Neural progenitor cell (in vitro differentiated cells): ENCODE data around the gene ANO10. TPM values are rescaled to one million over a fixed set of nuclear protein-coding genes. Genes with fewer than 3 reads are reported as not detected.

Source experiments
- DNase-seq: peaks from one replicate; pipeline ENCODE4 v3.0.0-alpha.2; 2016; ENCODE audit warnings: low spot score
- H2AFZ ChIP-seq: fragments of 200-600 bp; sonication (generic); replicated peaks from 2 replicates; pipeline ENCODE4 v1.6.1; 2016; ENCODE audit warnings: antibody characterized with exemption
- H3F3A ChIP-seq: fragments of 200-600 bp; sonication (generic); 2 replicates; pipeline ENCODE4 v1.6.1; 2016; ENCODE audit warnings: antibody characterized with exemption, low read depth
- H3K27ac ChIP-seq: fragments of 200-600 bp; sonication (generic); 2 replicates; pipeline ENCODE4 v1.5.1; 2016; ENCODE audit warnings: mild to moderate bottlenecking
- H3K27me3 ChIP-seq: fragments of 200-600 bp; sonication (generic); 2 replicates; pipeline ENCODE4 v1.6.1; 2016; ENCODE audit warnings: mild to moderate bottlenecking, moderate library complexity
- H3K36me3 ChIP-seq: fragments of 200-600 bp; sonication (generic); 2 replicates; pipeline ENCODE4 v1.5.1; 2016
- H3K4me1 ChIP-seq: fragments of 200-600 bp; sonication (generic); 2 replicates; pipeline ENCODE4 v1.6.1; 2016; ENCODE audit warnings: mixed run types
- H3K4me2 ChIP-seq: fragments of 200-600 bp; sonication (generic); 2 replicates; pipeline ENCODE4 v1.6.1; 2016
- H3K4me3 ChIP-seq: fragments of 200-600 bp; sonication (generic); 2 replicates; pipeline ENCODE4 v1.5.1; 2016
- H3K79me2 ChIP-seq: fragments of 200-600 bp; sonication (generic); 2 replicates; pipeline ENCODE4 v1.6.1; 2016; ENCODE audit warnings: low read depth
- H3K9ac ChIP-seq: fragments of 200-600 bp; sonication (generic); 2 replicates; pipeline ENCODE4 v1.6.1; 2016
- H3K9me3 ChIP-seq: fragments of 200-600 bp; sonication (generic); 2 replicates; pipeline ENCODE4 v1.5.1; 2016; ENCODE audit warnings: low read depth
- H4K20me1 ChIP-seq: fragments of 200-600 bp; sonication (generic); 2 replicates; pipeline ENCODE4 v1.6.1; 2016; ENCODE audit warnings: low read depth
- H3K27ac Mint-ChIP-seq: 3 replicates; pipeline ENCODE4 v1.8.0; 2021; ENCODE audit warnings: mixed read lengths
- H3K27me3 Mint-ChIP-seq: 2 replicates; pipeline ENCODE4 v1.8.0; 2022; ENCODE audit warnings: low read depth, mild to moderate bottlenecking, inconsistent platforms, moderate library complexity, mixed read lengths; ENCODE audit not compliant: insufficient read depth
- H3K36me3 Mint-ChIP-seq: 3 replicates; pipeline ENCODE4 v1.8.0; 2021; ENCODE audit warnings: mixed read lengths
- H3K4me1 Mint-ChIP-seq: 3 replicates; pipeline ENCODE4 v1.8.0; 2021; ENCODE audit warnings: mixed read lengths
- H3K4me3 Mint-ChIP-seq: 3 replicates; pipeline ENCODE4 v1.8.0; 2021; ENCODE audit warnings: mild to moderate bottlenecking, moderate library complexity, mixed read lengths
- H3K9me3 Mint-ChIP-seq: 3 replicates; pipeline ENCODE4 v1.8.0; 2020; ENCODE audit warnings: mixed read lengths
- EZH2 ChIP-seq: fragments of 200-600 bp; sonication (generic); IDR thresholded peaks from 2 replicates; pipeline ENCODE4 v1.6.1; 2017; ENCODE audit warnings: antibody characterized with exemption, mild to moderate bottlenecking, moderate library complexity
- EZH2phosphoT487 ChIP-seq: fragments of 200-600 bp; sonication (generic); IDR thresholded peaks from 2 replicates; pipeline ENCODE4 v1.6.1; 2017; ENCODE audit warnings: antibody characterized with exemption
- total RNA-seq: library from RNA; depleted of rRNA; stranded (reverse); fragments of >200 nt; gene quantifications from 2 replicates; pipeline ENCODE4 v1.2.3, GENCODE V29; 2015; ENCODE audit warnings: low replicate concordance
- TF ChIP-seq, protein P1 (sequence below): fragments of 200-600 bp; sonication (generic); IDR thresholded peaks from 2 replicates; pipeline ENCODE4 v1.5.1; 2017; ENCODE audit warnings: antibody characterized with exemption, mild to moderate bottlenecking

The ANO10 gene
- total RNA-seq, 1 donor from 2014 or later: 44.4 TPM

DNA sequence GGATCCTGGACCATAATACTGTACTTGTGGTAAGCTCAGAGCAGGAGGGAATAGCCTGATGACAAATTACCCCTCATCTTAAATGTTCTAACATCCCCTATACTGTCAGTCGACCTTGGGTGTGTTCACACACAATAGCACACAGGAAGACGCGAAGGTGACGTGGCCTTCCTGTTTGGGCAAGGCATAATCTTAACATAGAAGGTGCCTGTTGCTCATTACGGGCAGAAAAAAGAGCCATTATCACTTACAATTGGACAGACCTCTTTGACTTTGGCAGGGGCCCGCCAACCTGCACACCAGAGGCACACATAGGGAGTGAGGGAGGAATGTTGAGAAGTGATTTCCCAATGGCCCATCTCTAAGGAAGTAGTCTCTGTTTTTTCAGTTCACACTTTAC lies 144.2 kb downstream of the ANO10 start:
- Mint-ChIP-seq H3K27ac (no peak overlapping the region), H3K9me3 (no peaks in the 10 kb centered on the region), H3K4me1 (peaks cover 19% of the 10 kb centered on the region), H3K4me3 (no peak overlapping the region), H3K36me3 (peaks cover 2% of the 10 kb centered on the region), H3K27me3 (peaks cover 2% of the 10 kb centered on the region)
- no peaks in the 10 kb centered on the region for H3K27me3 ChIP-seq
- H3K4me3 ChIP-seq: no peak overlapping the region
- H3K27ac ChIP-seq: no peak overlapping the region
- no peak for DNase-seq
- no peaks in the 10 kb centered on the region for H3K36me3 ChIP-seq
- peaks cover 23% of the 10 kb centered on the region for H3F3A ChIP-seq
- TF ChIP-seq EZH2phosphoT487 (no peak), EZH2 (no peak)
- H4K20me1 ChIP-seq: peaks cover 30% of the 10 kb centered on the region
- H3K4me2 ChIP-seq: no peak overlapping the region
- no peaks in the 10 kb centered on the region for H3K79me2 ChIP-seq
- peaks cover 34% of the 10 kb centered on the region for H3K4me1 ChIP-seq
- no peak overlapping the region for H2AFZ ChIP-seq
- no peaks in the 10 kb centered on the region for H3K9me3 ChIP-seq
- H3K9ac ChIP-seq: no peak overlapping the region

GRCh38 chr3:43473737-43474136 lies 148.1 kb downstream of the ANO10 start:
- H3K27ac Mint-ChIP-seq: no peak overlapping the region
- H2AFZ ChIP-seq: no peak overlapping the region
- no peaks in the 10 kb centered on the region for H3K9me3 Mint-ChIP-seq
- no peaks in the 10 kb centered on the region for H3K9me3 ChIP-seq
- peaks cover 2% of the 10 kb centered on the region for H3K27me3 Mint-ChIP-seq
- no peaks in the 10 kb centered on the region for H3F3A ChIP-seq
- no peaks in the 10 kb centered on the region for H3K27me3 ChIP-seq
- DNase-seq: no peak
- no peak overlapping the region for H3K4me3 ChIP-seq
- H3K36me3 ChIP-seq: no peaks in the 10 kb centered on the region
- no peak overlapping the region for H3K4me3 Mint-ChIP-seq
- no peak overlapping the region for H3K27ac ChIP-seq
- H3K4me2 ChIP-seq: no peak overlapping the region
- TF ChIP-seq EZH2 (no peak), EZH2phosphoT487 (no peak)
- H3K79me2 ChIP-seq: no peaks in the 10 kb centered on the region
- H4K20me1 ChIP-seq: peaks cover 19% of the 10 kb centered on the region
- H3K4me1 ChIP-seq: peaks cover 9% of the 10 kb centered on the region
- no peak overlapping the region for H3K9ac ChIP-seq
- peaks cover 4% of the 10 kb centered on the region for H3K4me1 Mint-ChIP-seq
- H3K36me3 Mint-ChIP-seq: no peaks in the 10 kb centered on the region

DNA sequence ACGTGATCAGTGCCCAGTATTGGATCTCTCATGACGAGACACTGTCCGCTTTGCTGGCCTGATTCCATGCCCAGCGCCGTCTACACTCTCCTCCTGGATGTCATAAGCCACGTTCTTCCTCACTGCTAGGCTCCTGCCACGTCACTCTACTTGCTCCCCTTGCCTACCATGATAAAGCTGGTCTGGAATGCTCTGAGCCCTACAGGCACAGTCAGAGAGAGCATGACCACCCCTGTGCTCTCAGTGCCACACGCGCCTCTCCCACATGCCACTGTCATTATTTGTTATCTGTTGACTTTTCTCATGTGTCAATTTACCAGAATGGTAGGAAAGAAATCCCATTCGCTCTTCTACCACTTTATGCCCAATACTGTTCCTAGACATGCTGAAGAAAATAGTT lies 148.6 kb downstream of the ANO10 start:
- TF ChIP-seq EZH2phosphoT487 (no peak), EZH2 (no peak)
- TF ChIP-seq, protein P1, sequence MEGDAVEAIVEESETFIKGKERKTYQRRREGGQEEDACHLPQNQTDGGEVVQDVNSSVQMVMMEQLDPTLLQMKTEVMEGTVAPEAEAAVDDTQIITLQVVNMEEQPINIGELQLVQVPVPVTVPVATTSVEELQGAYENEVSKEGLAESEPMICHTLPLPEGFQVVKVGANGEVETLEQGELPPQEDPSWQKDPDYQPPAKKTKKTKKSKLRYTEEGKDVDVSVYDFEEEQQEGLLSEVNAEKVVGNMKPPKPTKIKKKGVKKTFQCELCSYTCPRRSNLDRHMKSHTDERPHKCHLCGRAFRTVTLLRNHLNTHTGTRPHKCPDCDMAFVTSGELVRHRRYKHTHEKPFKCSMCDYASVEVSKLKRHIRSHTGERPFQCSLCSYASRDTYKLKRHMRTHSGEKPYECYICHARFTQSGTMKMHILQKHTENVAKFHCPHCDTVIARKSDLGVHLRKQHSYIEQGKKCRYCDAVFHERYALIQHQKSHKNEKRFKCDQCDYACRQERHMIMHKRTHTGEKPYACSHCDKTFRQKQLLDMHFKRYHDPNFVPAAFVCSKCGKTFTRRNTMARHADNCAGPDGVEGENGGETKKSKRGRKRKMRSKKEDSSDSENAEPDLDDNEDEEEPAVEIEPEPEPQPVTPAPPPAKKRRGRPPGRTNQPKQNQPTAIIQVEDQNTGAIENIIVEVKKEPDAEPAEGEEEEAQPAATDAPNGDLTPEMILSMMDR: no peak
- Mint-ChIP-seq H3K4me3 (no peak overlapping the region), H3K27me3 (peaks cover 2% of the 10 kb centered on the region), H3K9me3 (no peaks in the 10 kb centered on the region), H3K27ac (no peak overlapping the region), H3K4me1 (no peaks in the 10 kb centered on the region), H3K36me3 (no peaks in the 10 kb centered on the region)
- H3K79me2 ChIP-seq: no peaks in the 10 kb centered on the region
- no peaks in the 10 kb centered on the region for H3K27me3 ChIP-seq
- H3K9ac ChIP-seq: no peak overlapping the region
- no peak overlapping the region for H2AFZ ChIP-seq
- H3K27ac ChIP-seq: no peak overlapping the region
- H3K4me3 ChIP-seq: no peak overlapping the region
- no peak overlapping the region for H3K4me2 ChIP-seq
- H3K36me3 ChIP-seq: no peaks in the 10 kb centered on the region
- H3K9me3 ChIP-seq: no peaks in the 10 kb centered on the region
- no peak for DNase-seq
- H4K20me1 ChIP-seq: peaks cover 15% of the 10 kb centered on the region
- no peaks in the 10 kb centered on the region for H3F3A ChIP-seq
- H3K4me1 ChIP-seq: peaks cover 4% of the 10 kb centered on the region

- H3K4me1 Mint-ChIP-seq: no peaks in the 10 kb centered on the region
- Histone ChIP-seq H3K9ac (no peak overlapping the region), H3K4me3 (no peak overlapping the region), H3K9me3 (no peaks in the 10 kb centered on the region), H2AFZ (no peak overlapping the region), H3K79me2 (no peaks in the 10 kb centered on the region), H3K36me3 (no peaks in the 10 kb centered on the region), H3F3A (no peaks in the 10 kb centered on the region), H4K20me1 (peaks cover under 1% of the 10 kb centered on the region), H3K4me2 (no peak overlapping the region), H3K27me3 (no peaks in the 10 kb centered on the region), H3K27ac (no peak overlapping the region), H3K4me1 (no peaks in the 10 kb centered on the region)
- DNase-seq: no peak
- H3K27me3 Mint-ChIP-seq: no peaks in the 10 kb centered on the region
- no peak overlapping the region for H3K4me3 Mint-ChIP-seq
- H3K27ac Mint-ChIP-seq: no peak overlapping the region
- peaks cover 10% of the 10 kb centered on the region for H3K9me3 Mint-ChIP-seq
- H3K36me3 Mint-ChIP-seq: peaks cover 10% of the 10 kb centered on the region
- TF ChIP-seq, protein P1: no peak
- TF ChIP-seq EZH2phosphoT487 (no peak), EZH2 (no peak)
Measured at GRCh38 chr3:43468133-43468532, 153.7 kb downstream of the ANO10 start.
